ENCODE results near the gene TOM1L1.
A peak's percentile ranks its signal among the peaks of the same experiment; 100 is the strongest.

DNA sequence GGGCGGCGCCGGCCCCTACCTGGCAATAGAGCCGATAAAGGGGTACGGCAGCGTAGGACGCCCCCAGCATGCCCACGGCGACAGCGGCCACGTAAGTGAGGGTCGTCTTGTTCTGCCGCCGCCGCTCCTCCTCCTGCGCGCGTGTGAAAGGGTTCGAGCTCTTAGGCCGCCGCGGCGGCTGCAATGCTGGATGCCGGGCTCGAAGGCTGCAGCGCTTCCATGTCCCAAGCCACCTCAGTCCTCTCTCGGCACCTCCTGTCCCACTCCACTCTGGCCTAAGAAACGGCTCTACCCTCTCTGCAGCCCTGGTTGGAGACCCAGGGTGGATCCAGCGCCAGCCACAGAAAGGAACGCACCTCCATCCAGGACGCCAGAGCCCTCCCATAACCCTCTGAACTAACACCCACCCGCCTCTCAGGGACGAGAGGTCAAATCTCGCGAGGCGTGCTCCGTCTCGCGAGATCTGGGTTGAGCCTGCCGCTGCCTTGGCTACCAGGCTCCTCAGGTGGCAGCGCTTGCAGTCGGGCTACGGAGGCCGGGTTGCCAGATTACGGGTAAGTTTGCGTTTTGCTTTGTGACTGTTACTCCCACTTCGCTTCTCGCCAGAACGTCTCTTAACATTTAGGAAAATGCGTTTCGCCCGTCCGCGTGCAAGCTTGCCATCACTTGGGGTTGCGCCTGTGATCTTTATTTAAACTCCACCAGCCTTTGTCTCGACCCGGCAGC lies 67.8 kb downstream of the TOM1L1 start, which contains the start of the genes COX11 and STXBP4:
- TF ChIP-seq, protein P1, sequence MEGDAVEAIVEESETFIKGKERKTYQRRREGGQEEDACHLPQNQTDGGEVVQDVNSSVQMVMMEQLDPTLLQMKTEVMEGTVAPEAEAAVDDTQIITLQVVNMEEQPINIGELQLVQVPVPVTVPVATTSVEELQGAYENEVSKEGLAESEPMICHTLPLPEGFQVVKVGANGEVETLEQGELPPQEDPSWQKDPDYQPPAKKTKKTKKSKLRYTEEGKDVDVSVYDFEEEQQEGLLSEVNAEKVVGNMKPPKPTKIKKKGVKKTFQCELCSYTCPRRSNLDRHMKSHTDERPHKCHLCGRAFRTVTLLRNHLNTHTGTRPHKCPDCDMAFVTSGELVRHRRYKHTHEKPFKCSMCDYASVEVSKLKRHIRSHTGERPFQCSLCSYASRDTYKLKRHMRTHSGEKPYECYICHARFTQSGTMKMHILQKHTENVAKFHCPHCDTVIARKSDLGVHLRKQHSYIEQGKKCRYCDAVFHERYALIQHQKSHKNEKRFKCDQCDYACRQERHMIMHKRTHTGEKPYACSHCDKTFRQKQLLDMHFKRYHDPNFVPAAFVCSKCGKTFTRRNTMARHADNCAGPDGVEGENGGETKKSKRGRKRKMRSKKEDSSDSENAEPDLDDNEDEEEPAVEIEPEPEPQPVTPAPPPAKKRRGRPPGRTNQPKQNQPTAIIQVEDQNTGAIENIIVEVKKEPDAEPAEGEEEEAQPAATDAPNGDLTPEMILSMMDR (IDR thresholded peaks at IDR 0.05): peak in 2 of 4 experiments; percentile 40 to 46
- TF ChIP-seq POLR2A (IDR thresholded peaks at IDR 0.05): peak; percentile 75
